A549 (cell line): ENCODE data around the gene PITPNM2. TPM values are rescaled to one million over a fixed set of nuclear protein-coding genes. Genes with fewer than 3 reads are reported as not detected.
A peak's percentile ranks its signal among the peaks of the same experiment; 100 is the strongest.

Experiments used
- ATAC-seq, 2 experiments: fragments of 200-7000 bp in 1 of 2; fragments of >200 bp in 1 of 2; cut with Nextera tagmentation in 1 of 2; cut with Tn5 transposase in 1 of 2; 3 replicates each; pipeline versions ENCODE4 v1.8.0 to v1.9.1; 2018 to 2020; ENCODE audit warnings: mild to moderate bottlenecking in 1 of 2, moderate library complexity in 1 of 2
- CTCF ChIA-PET: fragments of 300-600 bp; sonication (Branson Sonifier 250); formaldehyde crosslinking; extraction: SDS; loops from one replicate; lab custom pipeline; 2021; ENCODE audit warnings: antibody characterized with exemption, inconsistent platforms; lab: Yijun Ruan, JAX
- POLR2A ChIA-PET: fragments of 350-600 bp; formaldehyde crosslinking; extraction: SDS; loops from one replicate; lab custom pipeline; 2021; ENCODE audit warnings: antibody characterized with exemption, inconsistent platforms; lab: Yijun Ruan, JAX
- DNase-seq, 2 experiments: peaks; one replicate each; pipeline versions ENCODE4 v3.0.0 to v3.0.0-alpha.2; 2011 to 2016; ENCODE audit warnings: low read depth in 1 of 2, low spot score in 1 of 2
- FAIRE-seq: peaks from 2 replicates; lab custom pipeline; 2011; peaks lifted over from hg19 to GRCh38; lab: Jason Lieb, UNC
- H3K27ac ChIP-seq, 2 experiments: fragments of >200 bp; sonication (Bioruptor Twin); formaldehyde crosslinking; 3 replicates each; pipeline ENCODE4 v1.5.1; 2016 to 2017
- H3K4me1 ChIP-seq: fragments of >200 bp; sonication (Bioruptor Twin); formaldehyde crosslinking; 3 replicates; pipeline ENCODE4 v1.6.1; 2016
- H3K4me2 ChIP-seq: fragments of >200 bp; sonication (Bioruptor Twin); formaldehyde crosslinking; 3 replicates; pipeline ENCODE4 v1.6.1; 2016
- H3K4me3 ChIP-seq: fragments of >200 bp; sonication (Bioruptor Twin); formaldehyde crosslinking; 3 replicates; pipeline ENCODE4 v1.5.1; 2016
- H3K9me3 ChIP-seq: fragments of >200 bp; sonication (Bioruptor Twin); formaldehyde crosslinking; 3 replicates; pipeline ENCODE4 v1.6.1; 2016
- CBX2 ChIP-seq: fragments of 200-600 bp; sonication (generic); IDR thresholded peaks from 2 replicates; pipeline ENCODE4 v1.6.1; 2016; ENCODE audit warnings: low read depth, mild to moderate bottlenecking, borderline replicate concordance
- ESRRA ChIP-seq: fragments of 150-350 bp; IDR thresholded peaks from 2 replicates; pipeline ENCODE4 v1.6.1; 2014; ENCODE audit warnings: mild to moderate bottlenecking, low read length, borderline replicate concordance
- FOSB ChIP-seq: fragments of 250-450 bp; sonication (Bioruptor Pico); IDR thresholded peaks from 2 replicates; pipeline ENCODE4 v1.5.0; 2020; ENCODE audit warnings: mild to moderate bottlenecking, moderate library complexity
- HOXA7 ChIP-seq: fragments of 250-450 bp; sonication (Bioruptor Pico); IDR thresholded peaks from 2 replicates; pipeline ENCODE4 v1.5.0; 2020; ENCODE audit warnings: mild to moderate bottlenecking, moderate library complexity
- JUNB ChIP-seq: fragments of >200 bp; sonication (Bioruptor Twin); formaldehyde crosslinking; IDR thresholded peaks from 2 replicates; pipeline ENCODE4 v1.6.1; 2016
- PHF8 ChIP-seq: fragments of 200-600 bp; sonication (generic); IDR thresholded peaks from 2 replicates; pipeline ENCODE4 v1.6.1; 2016; ENCODE audit warnings: low read depth, mild to moderate bottlenecking, antibody characterized with exemption, moderate library complexity, borderline replicate concordance
- POLR2A ChIP-seq: IDR thresholded peaks from 2 replicates; pipeline ENCODE4 v1.6.1; 2012; ENCODE audit warnings: mild to moderate bottlenecking, low read length
- RAD21 ChIP-seq, 2 experiments: fragments of >200 bp in 1 of 2; sonication (Bioruptor Twin) in 1 of 2; formaldehyde crosslinking in 1 of 2; IDR thresholded peaks in 1 of 2; conservative IDR thresholded peaks in 1 of 2; 2 replicates in 1 of 2; 3 replicates in 1 of 2; pipeline ENCODE4 v1.6.1; 2012 to 2018; ENCODE audit warnings: inconsistent platforms in 1 of 2
- SMC3 ChIP-seq: fragments of >200 bp; sonication (Bioruptor Twin); formaldehyde crosslinking; IDR thresholded peaks from 3 replicates; pipeline ENCODE4 v1.6.1; 2018; ENCODE audit warnings: inconsistent platforms
- SREBF2 ChIP-seq: fragments of 450-650 bp; IDR thresholded peaks from 2 replicates; pipeline ENCODE4 v1.6.1; 2014; ENCODE audit warnings: mild to moderate bottlenecking, moderate library complexity
- TFCP2L1 ChIP-seq: fragments of 250-450 bp; sonication (Bioruptor Pico); IDR thresholded peaks from 2 replicates; pipeline ENCODE4 v1.5.0; 2021; ENCODE audit warnings: mild to moderate bottlenecking
- TP53 ChIP-seq: fragments of 250-450 bp; sonication (Bioruptor Pico); IDR thresholded peaks from 2 replicates; pipeline ENCODE4 v1.5.0; 2021; ENCODE audit warnings: mild to moderate bottlenecking, moderate library complexity
- WGBS: methylation state at CpG from one replicate; pipeline ENCODE4 v1.1.6; 2017; ENCODE audit errors: missing lambda C conversion rate; 5-methylcytosine and 5-hydroxymethylcytosine counted together
- polyA plus RNA-seq, 4 experiments: library from polyadenylated mRNA; depleted of rRNA in 3 of 4; stranded (reverse); fragments of >200 nt; fragmentation: RNase III in 1 of 4; extraction: RNeasy Plus Mini Kit Qiagen cat#74134 plus additional on column Dnase treatment in 1 of 4; gene quantifications; 2 replicates in 3 of 4; 3 replicates in 1 of 4; pipeline ENCODE4 v1.2.3, GENCODE V29; 2011 to 2017
- TF ChIP-seq, protein P1 (sequence below): fragments of >200 bp; sonication (Bioruptor Twin); formaldehyde crosslinking; IDR thresholded peaks from 3 replicates; pipeline ENCODE4 v1.6.1; 2016
- TF ChIP-seq, protein P2 (sequence below): IDR thresholded peaks from 2 replicates; pipeline ENCODE4 v1.6.1; 2012
- TF ChIP-seq, protein P3 (sequence below): IDR thresholded peaks from 2 replicates; pipeline ENCODE4 v1.6.1; 2012
- TF ChIP-seq, protein P4 (sequence below): IDR thresholded peaks from 2 replicates; pipeline ENCODE4 v1.6.1; 2012; ENCODE audit warnings: low read depth, borderline replicate concordance

The PITPNM2 gene
- polyA plus RNA-seq, 2 of the 4 experiments (the other 2 are of a cell fraction): 2.6 to 13.6 TPM

- FAIRE-seq (no peak), ATAC-seq (peak; percentile 36 to 60; a peak in 5 of 6 replicates), DNase-seq (peak; percentile 13 to 27)
- Histone ChIP-seq H3K4me2 (peak overlapping the region; percentile 89), H3K4me1 (peaks cover 34% of the 10 kb centered on the region), H3K4me3 (peak overlapping the region; percentile 80), H3K27ac (peak overlapping the region; percentile 93 to 99), H3K9me3 (no peaks in the 10 kb centered on the region)
- WGBS: 61% methylated on average over 38 of the region's 46 CpGs
- ChIA-PET CTCF (interaction anchor here (0.5 to 9.5 kb wide), 27 partner anchors 9 to 1266 kb away, joined by 3 to 104 read pairs (median 5); no protein-coding TSS in a partner anchor), POLR2A (interaction anchor here (1.9 kb wide), 1 partner anchor 81 kb away, joined by 13 read pairs; the partner anchor contains the start of genes MPHOSPH9 and MTRFR)
- TF ChIP-seq SMC3: no peak
- 0 out of 2 replicates have a peak, but pooled peaks have one; percentile 2 for TF ChIP-seq PHF8
- TF ChIP-seq, protein P1, sequence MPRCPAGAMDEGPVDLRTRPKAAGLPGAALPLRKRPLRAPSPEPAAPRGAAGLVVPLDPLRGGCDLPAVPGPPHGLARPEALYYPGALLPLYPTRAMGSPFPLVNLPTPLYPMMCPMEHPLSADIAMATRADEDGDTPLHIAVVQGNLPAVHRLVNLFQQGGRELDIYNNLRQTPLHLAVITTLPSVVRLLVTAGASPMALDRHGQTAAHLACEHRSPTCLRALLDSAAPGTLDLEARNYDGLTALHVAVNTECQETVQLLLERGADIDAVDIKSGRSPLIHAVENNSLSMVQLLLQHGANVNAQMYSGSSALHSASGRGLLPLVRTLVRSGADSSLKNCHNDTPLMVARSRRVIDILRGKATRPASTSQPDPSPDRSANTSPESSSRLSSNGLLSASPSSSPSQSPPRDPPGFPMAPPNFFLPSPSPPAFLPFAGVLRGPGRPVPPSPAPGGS: 0 out of 3 replicates have a peak, but pooled peaks have one; percentile 12
- TF ChIP-seq HOXA7 (CRISPR knock-in tag): peak; percentile 41; the same call in 1 of the 2 replicates
- TF ChIP-seq, protein P2, sequence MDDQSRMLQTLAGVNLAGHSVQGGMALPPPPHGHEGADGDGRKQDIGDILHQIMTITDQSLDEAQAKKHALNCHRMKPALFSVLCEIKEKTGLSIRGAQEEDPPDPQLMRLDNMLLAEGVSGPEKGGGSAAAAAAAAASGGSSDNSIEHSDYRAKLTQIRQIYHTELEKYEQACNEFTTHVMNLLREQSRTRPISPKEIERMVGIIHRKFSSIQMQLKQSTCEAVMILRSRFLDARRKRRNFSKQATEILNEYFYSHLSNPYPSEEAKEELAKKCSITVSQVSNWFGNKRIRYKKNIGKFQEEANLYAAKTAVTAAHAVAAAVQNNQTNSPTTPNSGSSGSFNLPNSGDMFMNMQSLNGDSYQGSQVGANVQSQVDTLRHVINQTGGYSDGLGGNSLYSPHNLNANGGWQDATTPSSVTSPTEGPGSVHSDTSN: 0 out of 2 replicates have a peak, but pooled peaks have one; percentile 24
- TF ChIP-seq, protein P3, sequence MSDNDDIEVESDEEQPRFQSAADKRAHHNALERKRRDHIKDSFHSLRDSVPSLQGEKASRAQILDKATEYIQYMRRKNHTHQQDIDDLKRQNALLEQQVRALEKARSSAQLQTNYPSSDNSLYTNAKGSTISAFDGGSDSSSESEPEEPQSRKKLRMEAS: peak; percentile 18; the same call in 1 of the 2 replicates
- TF ChIP-seq FOSB (CRISPR knock-in tag): 0 out of 2 replicates have a peak, but pooled peaks have one; percentile 6
- TF ChIP-seq TP53 (CRISPR knock-in tag): no peak
These were observed 866 bp upstream of the PITPNM2 start for GRCh38 chr12:123151457-123152454.

DNA sequence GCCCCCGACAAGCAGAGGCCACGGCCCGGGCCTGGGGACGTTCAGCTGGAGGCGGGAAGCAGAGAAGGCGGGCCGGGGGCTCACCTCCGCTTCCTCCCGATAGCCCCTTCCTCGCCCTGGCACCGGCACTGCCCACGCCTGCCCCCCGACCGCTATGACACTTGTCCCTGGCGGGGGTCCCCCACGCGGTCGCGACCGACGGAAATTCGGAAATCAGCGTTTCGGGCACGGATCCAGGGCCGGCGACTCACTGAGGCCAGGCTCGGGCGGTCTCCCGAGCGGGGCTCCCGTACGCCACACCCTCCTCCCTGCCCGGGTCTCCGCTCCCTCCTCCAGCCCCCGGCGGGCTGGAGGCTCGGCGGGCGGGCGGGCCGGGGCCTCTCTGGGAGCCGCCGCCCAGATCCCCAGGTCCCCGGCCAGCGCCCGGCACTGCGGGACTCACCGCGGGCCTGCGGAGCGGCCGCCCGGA, 581 bp downstream of the PITPNM2 start:
- H3K4me2 ChIP-seq: peak overlapping the region; percentile 89
- FAIRE-seq (no peak), ATAC-seq (peak; percentile 56 to 68), DNase-seq (peak; percentile 17 to 50)
- ChIA-PET POLR2A (interaction anchor here (0.6 to 1.9 kb wide), 3 partner anchors 10 to 83 kb away, joined by 4 to 13 read pairs (median 5); partner anchors contain the start of genes MPHOSPH9 and MTRFR), CTCF (interaction anchor here (0.6 to 9.5 kb wide), 26 partner anchors 11 to 510 kb away, joined by 3 to 104 read pairs (median 4); partner anchors contain the start of genes MPHOSPH9 and MTRFR)
- H3K4me1 ChIP-seq: peaks cover 34% of the 10 kb centered on the region
- H3K4me3 ChIP-seq: peak overlapping the region; percentile 80
- WGBS: 2% methylated on average over 7 of the region's 54 CpGs
- H3K27ac ChIP-seq: peak overlapping the region; percentile 93 to 99
- TF ChIP-seq, protein P4, sequence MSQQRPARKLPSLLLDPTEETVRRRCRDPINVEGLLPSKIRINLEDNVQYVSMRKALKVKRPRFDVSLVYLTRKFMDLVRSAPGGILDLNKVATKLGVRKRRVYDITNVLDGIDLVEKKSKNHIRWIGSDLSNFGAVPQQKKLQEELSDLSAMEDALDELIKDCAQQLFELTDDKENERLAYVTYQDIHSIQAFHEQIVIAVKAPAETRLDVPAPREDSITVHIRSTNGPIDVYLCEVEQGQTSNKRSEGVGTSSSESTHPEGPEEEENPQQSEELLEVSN: peak; percentile 28; the same call in 1 of the 2 replicates
- TF ChIP-seq JUNB (no peak), RAD21 (conservative IDR thresholded peaks at IDR 0.05 in 1 of 2, IDR thresholded peaks at IDR 0.05 in 1 of 2) (0 out of 5 replicates have a peak, but pooled peaks of 1 of the 2 experiments have one; percentile 20), CBX2 (no peak), ESRRA (no peak), SREBF2 (no peak), TFCP2L1 (CRISPR knock-in tag) (0 out of 2 replicates have a peak, but pooled peaks have one; percentile 15), PHF8 (peak; percentile 41), POLR2A (peak; percentile 23; the same call in 1 of the 2 replicates)
- H3K9me3 ChIP-seq: no peaks in the 10 kb centered on the region
